Hepatocyte (in vitro differentiated cells): Measurements from ENCODE around the gene KIF26B.

Experiments used
- EZH2 ChIP-seq: fragments of 200-600 bp; sonication (generic); IDR thresholded peaks from 2 replicates; pipeline ENCODE4 v1.6.1; 2016; ENCODE audit warnings: antibody characterized with exemption, mild to moderate bottlenecking, borderline replicate concordance
- EZH2phosphoT487 ChIP-seq: fragments of 200-600 bp; sonication (generic); IDR thresholded peaks from one replicate; pipeline ENCODE4 v1.6.1; 2018; ENCODE audit warnings: antibody characterized with exemption, mild to moderate bottlenecking, low read depth, moderate library complexity; ENCODE audit not compliant: unreplicated experiment, severe bottlenecking
- TF ChIP-seq, protein P1 (sequence below): fragments of 200-600 bp; sonication (generic); IDR thresholded peaks from 2 replicates; pipeline ENCODE4 v1.5.1; 2016; ENCODE audit warnings: antibody characterized with exemption, mild to moderate bottlenecking; ENCODE audit not compliant: poor library complexity

GRCh38 chr1:245690946-245691541, 536.3 kb downstream of the KIF26B start:
- TF ChIP-seq, protein P1, sequence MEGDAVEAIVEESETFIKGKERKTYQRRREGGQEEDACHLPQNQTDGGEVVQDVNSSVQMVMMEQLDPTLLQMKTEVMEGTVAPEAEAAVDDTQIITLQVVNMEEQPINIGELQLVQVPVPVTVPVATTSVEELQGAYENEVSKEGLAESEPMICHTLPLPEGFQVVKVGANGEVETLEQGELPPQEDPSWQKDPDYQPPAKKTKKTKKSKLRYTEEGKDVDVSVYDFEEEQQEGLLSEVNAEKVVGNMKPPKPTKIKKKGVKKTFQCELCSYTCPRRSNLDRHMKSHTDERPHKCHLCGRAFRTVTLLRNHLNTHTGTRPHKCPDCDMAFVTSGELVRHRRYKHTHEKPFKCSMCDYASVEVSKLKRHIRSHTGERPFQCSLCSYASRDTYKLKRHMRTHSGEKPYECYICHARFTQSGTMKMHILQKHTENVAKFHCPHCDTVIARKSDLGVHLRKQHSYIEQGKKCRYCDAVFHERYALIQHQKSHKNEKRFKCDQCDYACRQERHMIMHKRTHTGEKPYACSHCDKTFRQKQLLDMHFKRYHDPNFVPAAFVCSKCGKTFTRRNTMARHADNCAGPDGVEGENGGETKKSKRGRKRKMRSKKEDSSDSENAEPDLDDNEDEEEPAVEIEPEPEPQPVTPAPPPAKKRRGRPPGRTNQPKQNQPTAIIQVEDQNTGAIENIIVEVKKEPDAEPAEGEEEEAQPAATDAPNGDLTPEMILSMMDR: no peak
- TF ChIP-seq EZH2phosphoT487: no peak
- TF ChIP-seq EZH2: no peak
